Hematopoietic multipotent progenitor cell treated with erythropoietin and hydrocortisone succinate and interleukin-3 and kit ligand, for 17 days (in vitro differentiated cells): ENCODE measurements around the gene CBX5.
A peak's percentile ranks its signal among the peaks of the same experiment; 100 is the strongest.

Experiments
- DNase-seq: peaks from one replicate; pipeline ENCODE4 v3.0.0-alpha.2; 2015; ENCODE audit warnings: low spot score

Gene CBX5

GRCh38 chr12:54294152-54294952, 14.4 kb upstream of the CBX5 start:
- DNase-seq = peak; percentile 90

GRCh38 chr12:54292931-54293241, 13.0 kb upstream of the CBX5 start:
- peak; percentile 5 for DNase-seq

- DNase-seq = peak; percentile 48
Observed at GRCh38 chr12:54292083-54292930, 12.4 kb upstream of the CBX5 start.

GRCh38 chr12:54287261-54288157, 7.6 kb upstream of the CBX5 start:
- peak; percentile 56 for DNase-seq

GRCh38 chr12:54286042-54287030, 6.4 kb upstream of the CBX5 start:
- peak; percentile 83 for DNase-seq

GRCh38 chr12:54285150-54286041, 5.5 kb upstream of the CBX5 start:
- peak; percentile 55 for DNase-seq

- peak; percentile 25 for DNase-seq
Observed at GRCh38 chr12:54284070-54284780, 4.3 kb upstream of the CBX5 start.

- peak; percentile 40 for DNase-seq
Observed at GRCh38 chr12:54282949-54283593, 3.1 kb upstream of the CBX5 start.

GRCh38 chr12:54281694-54282093, 1.8 kb upstream of the CBX5 start:
- peak; percentile 30 for DNase-seq

GRCh38 chr12:54281261-54281638, 1.3 kb upstream of the CBX5 start:
- peak; percentile 41 for DNase-seq

GRCh38 chr12:54280468-54281260, 742 bp upstream of the CBX5 start, which contains the start of gene HNRNPA1:
Gene HNRNPA1, plus strand, starts transcription at chr12:54280726. Its CDS starts 82 bp downstream, at chr12:54280808.
- peak; percentile 100 for DNase-seq

GRCh38 chr12:54279227-54279631, 693 bp downstream of the CBX5 start:
- no peak for DNase-seq

- DNase-seq = no peak
Observed at GRCh38 chr12:54277823-54278276, 2.1 kb downstream of the CBX5 start.

- DNase-seq = no peak
Observed at GRCh38 chr12:54276368-54276767, 3.6 kb downstream of the CBX5 start.

GRCh38 chr12:54273981-54274380, 5.9 kb downstream of the CBX5 start:
- no peak for DNase-seq

GRCh38 chr12:54272214-54272613, 7.7 kb downstream of the CBX5 start:
- no peak for DNase-seq

GRCh38 chr12:54270345-54270744, 9.6 kb downstream of the CBX5 start:
- DNase-seq = no peak

- no peak for DNase-seq
Observed at GRCh38 chr12:54266852-54267251, 13.1 kb downstream of the CBX5 start.
